Measurements from ENCODE around the gene DNMT3A. TPM values are rescaled to one million over a fixed set of nuclear protein-coding genes. Genes with fewer than 3 reads are reported as not detected.
A peak's percentile ranks its signal among the peaks of the same experiment; 100 is the strongest.
"Not testable (repeated sequence)": the region's sequence is repeated elsewhere in the genome, so short reads cannot be mapped to it uniquely, and the experiment has no call there.

Gene DNMT3A
- total RNA-seq, 1 donor, result 11.7 TPM

GRCh38 chr2:25221579-25221978 lies 120.1 kb downstream of the DNMT3A start:
- no peak for TF ChIP-seq CTCF (IDR thresholded peaks at IDR 0.05; ENCODE audit: insufficient read depth, low read depth, low read length)
- DNase-seq (ENCODE audit: low read depth), result no peak
- H3K4me3 ChIP-seq (ENCODE audit: low read depth, low read length), result no peak overlapping the region

- no peak for TF ChIP-seq CTCF (IDR thresholded peaks at IDR 0.05; ENCODE audit: insufficient read depth, low read depth, low read length)
- no peak overlapping the region for H3K4me3 ChIP-seq (ENCODE audit: low read depth, low read length)
- DNase-seq (ENCODE audit: low read depth), result no peak
These were observed 121.4 kb downstream of the DNMT3A start for GRCh38 chr2:25220313-25220712.

- DNase-seq (ENCODE audit: low read depth), result no peak
- TF ChIP-seq CTCF (IDR thresholded peaks at IDR 0.05; ENCODE audit: insufficient read depth, low read depth, low read length), result no peak
- H3K4me3 ChIP-seq (ENCODE audit: low read depth, low read length), result no peak overlapping the region
These were observed 122.1 kb downstream of the DNMT3A start for GRCh38 chr2:25219621-25220020.

GRCh38 chr2:25218100-25218499 lies 123.6 kb downstream of the DNMT3A start:
- DNase-seq (ENCODE audit: low read depth), result no peak
- no peak overlapping the region for H3K4me3 ChIP-seq (ENCODE audit: low read depth, low read length)
- TF ChIP-seq CTCF (IDR thresholded peaks at IDR 0.05; ENCODE audit: insufficient read depth, low read depth, low read length), result no peak

- no peak for TF ChIP-seq CTCF (IDR thresholded peaks at IDR 0.05; ENCODE audit: insufficient read depth, low read depth, low read length)
- peak overlapping the region; percentile 67 for H3K4me3 ChIP-seq (ENCODE audit: low read depth, low read length)
- DNase-seq (ENCODE audit: low read depth), result peak; percentile 78
These were observed 125.6 kb downstream of the DNMT3A start for GRCh38 chr2:25215948-25216679.

- no peak for TF ChIP-seq CTCF (IDR thresholded peaks at IDR 0.05; ENCODE audit: insufficient read depth, low read depth, low read length)
- H3K4me3 ChIP-seq (ENCODE audit: low read depth, low read length), result peak overlapping the region; percentile 67
- DNase-seq (ENCODE audit: low read depth), result peak; percentile 4
These were observed 126.5 kb downstream of the DNMT3A start for GRCh38 chr2:25215232-25215631.

- no peak overlapping the region for H3K4me3 ChIP-seq (ENCODE audit: low read depth, low read length)
- no peak for DNase-seq (ENCODE audit: low read depth)
- TF ChIP-seq CTCF (IDR thresholded peaks at IDR 0.05; ENCODE audit: insufficient read depth, low read depth, low read length), result no peak
These were observed 128.5 kb downstream of the DNMT3A start for GRCh38 chr2:25213229-25213628.

GRCh38 chr2:25210923-25211322 lies 130.8 kb downstream of the DNMT3A start:
- DNase-seq (ENCODE audit: low read depth); H3K4me3 ChIP-seq (ENCODE audit: low read depth, low read length): not testable (repeated sequence)

Measured in fibroblast of villous mesenchyme (primary cell).